ENCODE measurements around the gene PRPF6.

The PRPF6 gene, protein sequence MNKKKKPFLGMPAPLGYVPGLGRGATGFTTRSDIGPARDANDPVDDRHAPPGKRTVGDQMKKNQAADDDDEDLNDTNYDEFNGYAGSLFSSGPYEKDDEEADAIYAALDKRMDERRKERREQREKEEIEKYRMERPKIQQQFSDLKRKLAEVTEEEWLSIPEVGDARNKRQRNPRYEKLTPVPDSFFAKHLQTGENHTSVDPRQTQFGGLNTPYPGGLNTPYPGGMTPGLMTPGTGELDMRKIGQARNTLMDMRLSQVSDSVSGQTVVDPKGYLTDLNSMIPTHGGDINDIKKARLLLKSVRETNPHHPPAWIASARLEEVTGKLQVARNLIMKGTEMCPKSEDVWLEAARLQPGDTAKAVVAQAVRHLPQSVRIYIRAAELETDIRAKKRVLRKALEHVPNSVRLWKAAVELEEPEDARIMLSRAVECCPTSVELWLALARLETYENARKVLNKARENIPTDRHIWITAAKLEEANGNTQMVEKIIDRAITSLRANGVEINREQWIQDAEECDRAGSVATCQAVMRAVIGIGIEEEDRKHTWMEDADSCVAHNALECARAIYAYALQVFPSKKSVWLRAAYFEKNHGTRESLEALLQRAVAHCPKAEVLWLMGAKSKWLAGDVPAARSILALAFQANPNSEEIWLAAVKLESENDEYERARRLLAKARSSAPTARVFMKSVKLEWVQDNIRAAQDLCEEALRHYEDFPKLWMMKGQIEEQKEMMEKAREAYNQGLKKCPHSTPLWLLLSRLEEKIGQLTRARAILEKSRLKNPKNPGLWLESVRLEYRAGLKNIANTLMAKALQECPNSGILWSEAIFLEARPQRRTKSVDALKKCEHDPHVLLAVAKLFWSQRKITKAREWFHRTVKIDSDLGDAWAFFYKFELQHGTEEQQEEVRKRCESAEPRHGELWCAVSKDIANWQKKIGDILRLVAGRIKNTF

GRCh38 chr20:63980806-63981728, at the start of gene PRPF6:
PRPF6 (plus strand) TSS chr20:63981132; CDS start chr20:63981246, 114 bp downstream.
- peak; percentile 89 for DNase-seq

DNA sequence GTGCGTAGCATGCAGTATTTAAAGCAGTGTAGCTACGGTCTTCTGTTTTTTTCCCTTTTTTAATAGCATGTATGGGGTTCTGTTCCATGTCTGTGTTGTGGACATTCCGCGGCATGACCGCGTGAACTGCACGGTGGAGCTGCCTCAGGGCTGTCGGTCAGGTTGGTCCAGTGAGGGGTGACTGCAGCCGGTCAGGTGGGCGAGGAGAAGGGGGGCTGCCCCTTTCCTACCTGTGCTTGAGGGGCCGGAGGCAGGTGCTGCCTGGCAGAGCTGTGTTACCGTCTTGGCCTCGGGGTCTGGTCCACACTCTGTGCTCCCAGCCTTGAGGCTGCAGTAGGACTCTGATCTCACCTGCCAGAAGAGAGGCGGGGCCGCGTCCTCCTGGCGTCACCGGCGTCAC, 49.2 kb upstream of the PRPF6 start:
- no peak for DNase-seq

DNA sequence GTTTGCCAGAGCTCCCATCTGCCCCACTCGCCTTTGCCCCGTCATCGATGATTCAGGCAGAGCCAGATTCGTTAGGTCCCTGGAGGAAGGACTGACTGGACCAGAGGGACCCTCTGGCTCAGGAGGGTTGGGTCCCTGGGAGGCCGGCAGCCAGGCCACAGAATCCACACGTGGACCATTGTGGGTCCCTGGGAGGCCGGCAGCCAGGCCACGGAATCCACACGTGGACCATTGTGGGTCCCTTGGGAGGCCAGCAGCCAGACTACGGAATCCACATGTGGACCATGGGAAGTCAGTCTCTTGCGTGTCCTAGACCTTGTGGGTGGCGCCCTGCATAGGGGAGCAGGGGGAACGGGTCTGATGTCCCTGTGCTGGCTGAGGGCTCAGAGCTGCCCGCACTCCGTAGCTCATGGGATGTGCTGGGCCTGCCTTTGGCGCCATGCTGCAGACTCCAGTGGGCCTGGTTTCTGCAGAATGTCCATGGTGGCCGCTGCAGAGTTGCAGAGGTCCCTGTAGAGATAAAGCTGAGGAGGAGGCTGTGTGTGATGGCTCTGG, 48.2 kb upstream of the PRPF6 start:
- DNase-seq, result no peak

GRCh38 chr20:63933646-63934045, 47.3 kb upstream of the PRPF6 start:
- no peak for DNase-seq

- DNase-seq, result no peak
Measured at GRCh38 chr20:63934271-63935068, 46.5 kb upstream of the PRPF6 start.

DNA sequence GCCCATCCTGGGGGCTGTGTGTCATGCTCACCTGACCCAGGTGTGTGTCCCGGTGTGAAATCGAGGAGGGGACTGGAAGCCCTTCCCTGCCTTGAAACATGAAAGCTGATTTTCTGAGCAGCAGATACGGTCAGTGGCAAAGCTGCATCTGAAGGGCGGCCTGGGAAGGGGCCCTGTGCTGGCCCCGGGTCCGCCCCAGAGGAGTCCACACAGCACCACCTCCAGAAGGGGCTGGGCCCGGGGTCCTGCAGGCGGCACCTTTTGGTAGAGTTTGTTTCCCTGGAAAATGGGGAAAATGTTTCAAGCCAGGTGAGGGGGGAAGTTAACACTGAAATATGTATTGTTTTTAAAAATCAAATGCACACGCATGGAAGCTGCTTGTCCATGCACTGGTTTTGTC, 45.5 kb upstream of the PRPF6 start:
- DNase-seq, result no peak

DNA sequence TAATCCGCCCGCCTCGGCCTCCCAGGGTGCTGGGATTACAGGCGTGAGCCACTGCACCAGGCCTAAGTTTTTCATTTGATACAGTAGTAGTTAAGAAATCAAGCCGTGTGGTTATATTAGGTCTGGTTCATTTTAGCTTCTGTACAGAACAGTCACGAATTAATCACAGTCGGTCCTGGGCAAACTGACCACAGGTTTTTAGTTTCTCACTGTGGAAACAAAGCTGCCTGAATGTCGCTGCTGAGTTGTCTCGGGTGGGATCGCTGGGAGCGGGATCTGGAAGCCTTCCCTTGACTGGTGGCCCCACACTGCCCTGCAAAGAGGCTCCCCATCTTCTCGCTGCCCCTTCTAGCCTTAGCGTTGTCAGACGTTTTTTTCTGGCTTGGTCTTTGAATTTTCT, 43.3 kb upstream of the PRPF6 start:
- no peak for DNase-seq

DNA sequence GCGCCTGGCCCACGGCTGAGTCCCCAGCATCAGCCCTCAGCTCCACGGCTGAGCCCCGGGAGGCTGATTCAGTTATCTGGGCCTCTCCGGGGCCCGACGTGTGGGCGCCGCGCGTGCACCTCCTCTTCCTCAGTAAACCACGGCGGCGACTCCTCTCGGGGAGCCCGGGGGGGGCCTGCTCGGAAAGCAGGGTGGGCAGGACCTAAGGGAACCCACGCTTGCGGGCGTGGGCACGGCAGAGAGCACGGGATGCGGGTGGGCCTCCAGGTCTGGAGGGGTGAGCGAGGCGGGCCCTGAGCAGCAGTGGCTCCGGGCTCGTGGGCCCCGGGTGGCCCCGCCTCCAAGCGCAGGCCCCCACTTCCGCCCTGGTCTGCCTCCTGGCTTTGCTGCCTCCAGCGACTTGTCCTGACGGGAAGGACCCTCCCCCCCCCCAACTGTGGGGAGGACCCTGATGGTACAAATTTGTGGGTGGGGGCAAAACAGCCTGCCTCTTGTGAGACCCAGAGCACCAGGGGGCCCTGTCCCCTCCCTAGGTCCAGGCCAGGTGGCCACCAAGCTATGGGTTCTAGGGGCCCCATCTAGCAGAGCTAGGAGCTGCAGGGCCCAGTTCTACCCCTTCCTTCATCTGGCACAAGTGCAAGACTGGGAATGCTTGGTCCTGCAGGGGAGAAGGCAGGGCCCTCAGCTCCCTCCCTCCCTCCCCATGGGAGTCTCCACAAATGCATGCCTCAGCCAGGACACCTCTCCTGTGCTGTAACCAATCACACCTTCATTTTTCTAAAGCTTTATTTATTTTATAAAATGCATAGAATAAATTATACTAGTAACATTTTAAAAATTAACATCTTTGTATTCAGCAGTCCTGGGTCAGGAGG, 41.6 kb upstream of the PRPF6 start:
- DNase-seq, result no peak

GRCh38 chr20:63940071-63940471, 40.9 kb upstream of the PRPF6 start:
- DNase-seq, result no peak

- no peak for DNase-seq
Measured at GRCh38 chr20:63940472-63941266, 40.3 kb upstream of the PRPF6 start.

DNA sequence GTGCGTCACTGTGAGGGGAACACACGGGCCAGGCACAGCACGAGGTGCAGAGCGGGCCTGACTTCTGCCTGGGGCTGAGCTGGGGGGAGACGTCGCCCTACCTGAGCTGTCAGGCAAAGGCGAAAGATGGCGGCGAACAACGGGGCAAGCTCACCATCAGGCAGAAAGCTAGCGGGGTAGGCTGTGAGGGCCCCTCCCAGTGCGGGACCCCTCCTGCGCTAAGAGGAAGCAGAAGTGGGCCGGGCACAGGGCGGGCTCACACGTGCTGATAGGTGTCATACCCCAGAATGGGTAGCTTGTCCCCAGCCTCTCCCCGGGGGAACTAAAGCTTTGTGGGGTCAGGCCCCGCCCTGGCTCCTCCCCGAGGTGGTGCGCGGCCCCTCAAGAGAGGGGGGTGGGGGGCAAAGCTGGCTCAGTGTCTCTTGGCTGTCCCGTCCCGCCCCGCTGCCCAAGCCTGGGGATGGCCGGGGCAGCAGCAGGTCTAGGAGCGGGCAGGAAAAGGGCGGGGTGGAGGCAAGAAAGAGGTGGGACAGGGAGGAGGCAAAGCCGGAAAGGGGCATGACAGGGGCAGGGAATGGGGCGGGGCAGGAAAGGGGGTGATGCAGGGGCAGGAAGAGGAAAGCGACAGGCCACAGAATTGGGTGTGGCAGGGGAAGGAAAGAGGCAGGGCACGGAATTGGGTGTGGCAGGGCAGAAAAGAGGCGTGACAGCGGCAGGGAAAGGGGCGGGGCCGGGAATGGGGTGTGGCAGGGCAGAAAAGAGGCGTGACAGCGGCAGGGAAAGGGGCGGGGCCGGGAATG, 39.5 kb upstream of the PRPF6 start:
- no peak for DNase-seq

GRCh38 chr20:63942250-63942951, 38.5 kb upstream of the PRPF6 start:
- no peak for DNase-seq

- DNase-seq, result peak; percentile 47
Measured at GRCh38 chr20:63942969-63943807, 37.7 kb upstream of the PRPF6 start.

GRCh38 chr20:63943808-63944077, 37.2 kb upstream of the PRPF6 start:
- DNase-seq, result no peak

DNA sequence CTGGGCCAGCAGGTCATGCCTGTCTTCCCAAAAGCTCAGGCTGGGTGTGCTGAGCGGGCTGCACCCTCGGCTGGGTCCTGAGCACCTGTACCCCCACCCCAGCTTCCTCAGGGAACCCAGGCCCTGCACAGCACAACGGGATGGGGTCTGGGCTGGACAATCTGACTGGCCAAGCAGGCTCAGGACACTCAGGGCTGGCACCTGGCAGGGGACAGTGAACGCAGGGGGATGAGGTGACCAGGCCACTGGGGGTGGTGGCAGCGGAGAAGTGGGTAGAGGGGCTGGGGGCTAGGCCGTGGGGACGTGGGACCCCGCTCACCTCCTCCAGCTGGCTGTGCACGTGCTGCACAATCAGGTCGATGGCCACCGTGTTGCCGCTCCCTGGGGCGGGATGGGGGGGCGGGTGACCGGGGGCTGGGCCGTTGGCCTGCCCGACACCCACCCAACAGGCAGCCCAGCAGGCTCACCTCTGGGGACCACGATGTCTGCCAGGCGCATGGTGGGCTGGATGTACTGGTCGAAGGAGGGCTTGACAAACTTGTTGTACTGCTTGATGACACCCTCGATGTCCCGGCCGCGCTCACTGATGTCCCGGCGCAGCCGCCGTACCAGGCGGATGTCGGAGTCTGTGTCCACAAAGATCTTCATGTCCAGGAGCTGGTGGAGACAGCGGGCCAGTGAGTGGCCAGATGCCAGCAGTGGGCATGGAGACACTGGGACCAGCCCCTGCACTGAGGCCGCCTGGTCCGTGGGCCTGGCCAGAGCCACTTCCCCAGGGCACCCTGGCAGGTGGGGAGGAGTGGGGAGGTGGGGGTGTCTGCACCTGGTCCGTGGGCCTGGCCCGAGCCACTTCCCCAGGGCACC, 36.6 kb upstream of the PRPF6 start:
- no peak for DNase-seq

- no peak for DNase-seq
Measured at GRCh38 chr20:63945031-63945658, 35.8 kb upstream of the PRPF6 start.

Data from NCI-H1694 treated with DMSO at 0.1 percent for 48 hours (cell line).